Measurements from ENCODE around the gene NOL12.

Gene NOL12

DNA sequence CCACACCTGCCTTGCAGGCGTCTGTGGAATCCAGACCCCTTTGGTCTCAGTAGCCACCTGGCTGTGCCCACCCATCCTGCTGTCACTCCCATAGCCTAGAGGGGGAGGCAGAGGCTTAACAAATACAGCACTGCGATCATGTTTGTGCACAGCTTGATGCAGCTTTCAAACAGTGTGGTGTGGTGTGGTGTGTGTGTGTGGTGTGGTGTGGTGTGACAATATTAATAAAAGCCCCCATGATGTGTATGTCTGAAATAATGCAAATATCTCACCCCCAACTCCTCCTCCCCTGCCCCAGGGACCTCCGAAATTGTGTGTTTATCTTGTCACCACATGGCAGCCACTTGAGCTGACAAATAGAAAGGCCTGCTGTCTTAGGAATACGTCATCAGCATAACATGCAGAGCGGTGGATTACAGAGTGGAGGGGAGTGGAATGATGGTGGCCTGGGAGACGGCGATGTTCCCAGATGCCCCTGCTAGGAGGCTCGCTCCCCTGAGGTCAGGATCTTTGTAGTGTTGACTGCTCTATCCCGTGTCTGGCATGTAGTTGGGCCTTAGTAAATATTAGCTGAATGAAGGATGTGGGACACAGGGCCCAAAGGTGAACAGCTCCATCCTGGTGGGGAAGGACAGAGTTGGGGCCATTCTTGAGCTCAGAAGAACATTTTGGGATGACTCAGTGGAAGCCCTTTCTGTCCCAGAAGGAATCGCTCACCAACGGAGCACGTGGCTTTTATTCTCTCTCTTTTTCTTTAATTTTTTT, 24.8 kb upstream of the NOL12 start:
- TF ChIP-seq, protein P1, sequence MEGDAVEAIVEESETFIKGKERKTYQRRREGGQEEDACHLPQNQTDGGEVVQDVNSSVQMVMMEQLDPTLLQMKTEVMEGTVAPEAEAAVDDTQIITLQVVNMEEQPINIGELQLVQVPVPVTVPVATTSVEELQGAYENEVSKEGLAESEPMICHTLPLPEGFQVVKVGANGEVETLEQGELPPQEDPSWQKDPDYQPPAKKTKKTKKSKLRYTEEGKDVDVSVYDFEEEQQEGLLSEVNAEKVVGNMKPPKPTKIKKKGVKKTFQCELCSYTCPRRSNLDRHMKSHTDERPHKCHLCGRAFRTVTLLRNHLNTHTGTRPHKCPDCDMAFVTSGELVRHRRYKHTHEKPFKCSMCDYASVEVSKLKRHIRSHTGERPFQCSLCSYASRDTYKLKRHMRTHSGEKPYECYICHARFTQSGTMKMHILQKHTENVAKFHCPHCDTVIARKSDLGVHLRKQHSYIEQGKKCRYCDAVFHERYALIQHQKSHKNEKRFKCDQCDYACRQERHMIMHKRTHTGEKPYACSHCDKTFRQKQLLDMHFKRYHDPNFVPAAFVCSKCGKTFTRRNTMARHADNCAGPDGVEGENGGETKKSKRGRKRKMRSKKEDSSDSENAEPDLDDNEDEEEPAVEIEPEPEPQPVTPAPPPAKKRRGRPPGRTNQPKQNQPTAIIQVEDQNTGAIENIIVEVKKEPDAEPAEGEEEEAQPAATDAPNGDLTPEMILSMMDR (IDR thresholded peaks at IDR 0.05; ENCODE audit: low read depth, low read length, poor library complexity, severe bottlenecking), result peak; percentile 65
- no peak for TF ChIP-seq EZH2phosphoT487 (IDR thresholded peaks at IDR 0.05; ENCODE audit: borderline replicate concordance, low read length)
- H3K4me3 ChIP-seq (ENCODE audit: low read length), result peak overlapping the region; percentile 90
- H3K27me3 ChIP-seq (ENCODE audit: control insufficient read depth, low read length), result no peaks in the 10 kb centered on the region
- peak overlapping the region; percentile 55 for H3K27ac ChIP-seq (ENCODE audit: low read depth, low read length)
- peaks cover 40% of the 10 kb centered on the region for H3K4me1 ChIP-seq (ENCODE audit: control insufficient read depth, low read length)
- peaks cover 81% of the 10 kb centered on the region for H3K79me2 ChIP-seq (ENCODE audit: control insufficient read depth, low read length)
- H3K9me3 ChIP-seq (ENCODE audit: control insufficient read depth, insufficient read depth, low read length), result no peaks in the 10 kb centered on the region
- no peaks in the 10 kb centered on the region for H3K9me2 ChIP-seq (replicated peaks; ENCODE audit: control insufficient read depth, low read length)
- peak overlapping the region; percentile 81 for H3K4me2 ChIP-seq (ENCODE audit: low read length)
- peaks cover 9% of the 10 kb centered on the region for H3F3A ChIP-seq (ENCODE audit: control insufficient read depth, insufficient read depth)
- H4K20me1 ChIP-seq (ENCODE audit: control insufficient read depth, insufficient read depth, low read depth, low read length), result peaks cover 39% of the 10 kb centered on the region
- peaks cover 56% of the 10 kb centered on the region for H3K36me3 ChIP-seq (ENCODE audit: control insufficient read depth, low read length)

DNA sequence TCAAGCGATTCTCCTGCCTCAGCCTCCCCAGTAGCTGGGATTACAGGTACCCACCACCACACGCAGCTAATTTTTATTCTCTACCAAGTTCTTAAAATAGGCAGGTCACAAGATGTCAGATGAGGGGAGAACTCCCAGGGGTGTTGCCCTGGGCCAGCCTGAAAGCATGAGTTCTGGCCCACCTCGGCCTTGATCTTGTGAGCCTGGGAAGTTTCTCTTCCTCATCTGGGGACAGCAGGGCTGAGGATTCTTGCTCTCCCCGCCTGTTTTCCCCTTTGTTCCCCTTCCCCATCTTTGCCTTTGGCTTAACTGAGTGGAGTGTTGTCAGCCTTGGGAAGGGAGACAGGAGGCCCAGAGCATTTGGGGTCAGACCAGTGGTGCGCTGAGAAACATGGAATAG, 24.1 kb upstream of the NOL12 start:
- Histone ChIP-seq H3K27ac (ENCODE audit: low read depth, low read length) (peak overlapping the region; percentile 55), H3K4me1 (ENCODE audit: control insufficient read depth, low read length) (peaks cover 40% of the 10 kb centered on the region), H3K9me3 (ENCODE audit: control insufficient read depth, insufficient read depth, low read length) (no peaks in the 10 kb centered on the region), H3F3A (ENCODE audit: control insufficient read depth, insufficient read depth) (peaks cover 9% of the 10 kb centered on the region), H3K79me2 (ENCODE audit: control insufficient read depth, low read length) (peaks cover 87% of the 10 kb centered on the region), H4K20me1 (ENCODE audit: control insufficient read depth, insufficient read depth, low read depth, low read length) (peaks cover 39% of the 10 kb centered on the region), H3K4me2 (ENCODE audit: low read length) (peak overlapping the region; percentile 81; the same call in 1 of the 2 replicates), H3K36me3 (ENCODE audit: control insufficient read depth, low read length) (peaks cover 62% of the 10 kb centered on the region), H3K4me3 (ENCODE audit: low read length) (0 out of 2 replicates have a peak overlapping the region, but pooled peaks have one; percentile 16), H3K27me3 (ENCODE audit: control insufficient read depth, low read length) (no peaks in the 10 kb centered on the region), H3K9me2 (replicated peaks; ENCODE audit: control insufficient read depth, low read length) (no peaks in the 10 kb centered on the region)
- TF ChIP-seq, protein P1 (IDR thresholded peaks at IDR 0.05; ENCODE audit: low read depth, low read length, poor library complexity, severe bottlenecking), result no peak
- TF ChIP-seq EZH2phosphoT487 (IDR thresholded peaks at IDR 0.05; ENCODE audit: borderline replicate concordance, low read length), result no peak

DNA sequence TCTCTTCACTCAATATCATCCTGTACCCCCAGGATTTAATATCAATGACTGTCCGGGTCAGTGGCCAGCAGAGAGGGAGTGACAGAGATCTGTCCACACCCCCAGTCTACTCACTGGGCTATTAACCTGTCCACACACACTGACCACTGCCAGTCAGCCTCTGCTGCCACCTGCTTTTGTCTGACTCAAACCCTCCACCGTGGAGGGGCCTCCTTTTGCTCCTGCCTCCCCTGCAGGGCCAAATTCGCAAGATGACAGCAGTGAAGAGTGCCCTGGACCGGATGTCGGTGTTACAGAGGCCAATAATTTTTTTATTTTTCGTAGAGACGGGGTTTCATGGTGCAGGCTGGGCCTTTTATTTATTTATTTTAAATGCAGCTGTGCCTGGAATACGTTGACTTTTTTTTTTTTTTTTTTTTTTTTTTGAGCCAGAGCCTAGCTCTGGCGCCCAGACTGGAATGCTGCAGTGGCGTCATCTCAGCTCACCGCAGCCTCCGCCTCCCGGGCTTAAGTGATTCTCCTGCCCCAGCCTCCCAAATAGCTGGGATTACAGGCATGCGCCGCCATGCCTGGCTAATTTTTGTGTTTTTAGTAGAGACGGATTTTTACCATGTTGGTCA, 22.5 kb upstream of the NOL12 start:
- no peaks in the 10 kb centered on the region for H3K27me3 ChIP-seq (ENCODE audit: control insufficient read depth, low read length)
- no peak overlapping the region for H3K27ac ChIP-seq (ENCODE audit: low read depth, low read length)
- H3K9me2 ChIP-seq (replicated peaks; ENCODE audit: control insufficient read depth, low read length), result no peaks in the 10 kb centered on the region
- H3K4me2 ChIP-seq (ENCODE audit: low read length), result no peak overlapping the region
- peaks cover 31% of the 10 kb centered on the region for H3K4me1 ChIP-seq (ENCODE audit: control insufficient read depth, low read length)
- no peak overlapping the region for H3K4me3 ChIP-seq (ENCODE audit: low read length)
- 0 out of 2 replicates have a peak, but pooled peaks cover 4% of the 10 kb centered on the region for H3F3A ChIP-seq (ENCODE audit: control insufficient read depth, insufficient read depth)
- peaks cover 39% of the 10 kb centered on the region for H4K20me1 ChIP-seq (ENCODE audit: control insufficient read depth, insufficient read depth, low read depth, low read length)
- H3K79me2 ChIP-seq (ENCODE audit: control insufficient read depth, low read length), result peaks cover 91% of the 10 kb centered on the region
- H3K9me3 ChIP-seq (ENCODE audit: control insufficient read depth, insufficient read depth, low read length), result no peaks in the 10 kb centered on the region
- H3K36me3 ChIP-seq (ENCODE audit: control insufficient read depth, low read length), result peaks cover 68% of the 10 kb centered on the region
- TF ChIP-seq, protein P1 (IDR thresholded peaks at IDR 0.05; ENCODE audit: low read depth, low read length, poor library complexity, severe bottlenecking), result no peak
- TF ChIP-seq EZH2phosphoT487 (IDR thresholded peaks at IDR 0.05; ENCODE audit: borderline replicate concordance, low read length), result no peak
